Measurements from ENCODE around the gene CMSS1. TPM values are rescaled to one million over a fixed set of nuclear protein-coding genes. Genes with fewer than 3 reads are reported as not detected.

CMSS1 gene
- total and polyA plus RNA-seq, 2 of the 13 experiments (the other 11 are each of a cell fraction or from before 2014, with no cell fraction given) = 6.4 to 48.7 TPM

DNA sequence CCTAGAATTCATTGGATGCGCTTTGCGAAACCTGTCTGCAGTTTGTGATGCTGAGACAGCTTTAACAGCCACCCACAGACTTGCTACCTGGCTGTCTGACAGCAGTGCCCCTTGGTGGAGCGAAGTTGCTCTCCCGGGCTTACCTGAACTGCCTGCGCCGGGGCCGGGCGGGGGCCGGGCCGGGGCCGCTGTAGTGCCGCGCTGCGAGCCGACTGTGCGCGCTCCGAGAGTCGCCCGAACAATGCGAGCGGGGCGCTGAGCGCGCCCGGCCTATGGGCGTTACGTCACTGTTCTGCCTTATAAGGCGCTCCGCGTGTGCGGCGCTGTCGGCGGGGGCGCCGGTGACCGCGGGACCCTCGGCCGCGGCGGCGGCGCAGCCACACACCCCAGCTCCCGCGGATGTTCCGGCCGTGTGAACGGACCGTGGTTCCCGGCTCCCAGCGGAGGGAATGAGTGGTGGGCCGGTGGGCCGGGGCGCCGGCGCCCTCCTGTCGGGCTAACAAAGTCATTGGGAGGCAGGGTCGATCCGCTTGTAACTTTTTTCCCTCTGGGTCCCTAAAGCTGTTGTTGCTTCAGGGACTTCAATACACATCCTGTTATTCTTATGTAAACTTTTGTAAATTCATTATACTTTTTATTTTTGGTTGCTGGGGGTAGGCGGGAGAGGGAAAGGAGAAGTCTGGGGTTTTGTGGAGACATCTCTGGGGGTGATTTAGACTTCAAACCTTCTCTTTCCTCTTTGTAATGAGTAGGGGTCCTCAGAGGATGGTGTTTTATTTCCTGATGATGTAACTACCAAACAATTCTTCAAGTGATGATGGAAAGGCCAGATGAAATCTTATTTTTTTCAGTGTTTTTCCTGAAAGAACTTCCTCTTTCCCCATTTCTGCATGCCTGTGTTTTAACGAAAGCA is 58.5 kb downstream of the CMSS1 start (continued):
- TF ChIP-seq, protein P1, sequence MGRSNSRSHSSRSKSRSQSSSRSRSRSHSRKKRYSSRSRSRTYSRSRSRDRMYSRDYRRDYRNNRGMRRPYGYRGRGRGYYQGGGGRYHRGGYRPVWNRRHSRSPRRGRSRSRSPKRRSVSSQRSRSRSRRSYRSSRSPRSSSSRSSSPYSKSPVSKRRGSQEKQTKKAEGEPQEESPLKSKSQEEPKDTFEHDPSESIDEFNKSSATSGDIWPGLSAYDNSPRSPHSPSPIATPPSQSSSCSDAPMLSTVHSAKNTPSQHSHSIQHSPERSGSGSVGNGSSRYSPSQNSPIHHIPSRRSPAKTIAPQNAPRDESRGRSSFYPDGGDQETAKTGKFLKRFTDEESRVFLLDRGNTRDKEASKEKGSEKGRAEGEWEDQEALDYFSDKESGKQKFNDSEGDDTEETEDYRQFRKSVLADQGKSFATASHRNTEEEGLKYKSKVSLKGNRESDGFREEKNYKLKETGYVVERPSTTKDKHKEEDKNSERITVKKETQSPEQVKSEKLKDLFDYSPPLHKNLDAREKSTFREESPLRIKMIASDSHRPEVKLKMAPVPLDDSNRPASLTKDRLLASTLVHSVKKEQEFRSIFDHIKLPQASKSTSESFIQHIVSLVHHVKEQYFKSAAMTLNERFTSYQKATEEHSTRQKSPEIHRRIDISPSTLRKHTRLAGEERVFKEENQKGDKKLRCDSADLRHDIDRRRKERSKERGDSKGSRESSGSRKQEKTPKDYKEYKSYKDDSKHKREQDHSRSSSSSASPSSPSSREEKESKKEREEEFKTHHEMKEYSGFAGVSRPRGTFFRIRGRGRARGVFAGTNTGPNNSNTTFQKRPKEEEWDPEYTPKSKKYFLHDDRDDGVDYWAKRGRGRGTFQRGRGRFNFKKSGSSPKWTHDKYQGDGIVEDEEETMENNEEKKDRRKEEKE (IDR thresholded peaks at IDR 0.05) = no peak
- TF ChIP-seq ZNF773 (CRISPR knock-in tag; IDR thresholded peaks at IDR 0.05; ENCODE audit: borderline replicate concordance) (peak; percentile 79; the same call in 1 of the 2 replicates), ZNF350 (CRISPR knock-in tag; IDR thresholded peaks at IDR 0.05; ENCODE audit: borderline replicate concordance, low read depth) (peak; percentile 42; the same call in 1 of the 2 replicates), ZFX (CRISPR knock-in tag; IDR thresholded peaks at IDR 0.05; ENCODE audit: low read depth) (peak; percentile 73), RNF2 (conservative IDR thresholded peaks at IDR 0.05; ENCODE audit: low read depth) (0 out of 2 replicates have a peak, but pooled peaks have one; percentile 29), HOXD1 (CRISPR knock-in tag; IDR thresholded peaks at IDR 0.05) (peak; percentile 66; the same call in 1 of the 2 replicates), ZBTB8A (CRISPR knock-in tag; IDR thresholded peaks at IDR 0.05; ENCODE audit: borderline replicate concordance, low read depth) (no peak), MIER2 (CRISPR knock-in tag; IDR thresholded peaks at IDR 0.05) (no peak), THYN1 (CRISPR knock-in tag; IDR thresholded peaks at IDR 0.05; ENCODE audit: borderline replicate concordance, low read depth) (no peak), PAF1 (CRISPR knock-in tag; IDR thresholded peaks at IDR 0.05) (0 out of 2 replicates have a peak, but pooled peaks have one; percentile 60), ZBTB1 (CRISPR knock-in tag; IDR thresholded peaks at IDR 0.05; ENCODE audit: borderline replicate concordance) (no peak), ZKSCAN5 (CRISPR knock-in tag; IDR thresholded peaks at IDR 0.05) (no peak), ZNF749 (CRISPR knock-in tag; IDR thresholded peaks at IDR 0.05; ENCODE audit: borderline replicate concordance) (peak; percentile 74; the same call in 1 of the 2 replicates), ZNF792 (CRISPR knock-in tag; IDR thresholded peaks at IDR 0.05) (peak; percentile 45; the same call in 1 of the 2 replicates), RFX5 (IDR thresholded peaks at IDR 0.05; ENCODE audit: low read depth, low read length) (no peak), ZMAT3 (CRISPR knock-in tag; conservative IDR thresholded peaks at IDR 0.05) (peak; percentile 80), ZNF713 (CRISPR knock-in tag; IDR thresholded peaks at IDR 0.05) (0 out of 2 replicates have a peak, but pooled peaks have one; percentile 25), GFI1 (CRISPR knock-in tag; IDR thresholded peaks at IDR 0.05; ENCODE audit: borderline replicate concordance) (peak; percentile 74; the same call in 1 of the 2 replicates), ZNF446 (CRISPR knock-in tag; IDR thresholded peaks at IDR 0.05) (peak; percentile 29; the same call in 1 of the 2 replicates), ZFP36L1 (CRISPR knock-in tag; IDR thresholded peaks at IDR 0.05) (no peak)
- TF ChIP-seq, protein P2, sequence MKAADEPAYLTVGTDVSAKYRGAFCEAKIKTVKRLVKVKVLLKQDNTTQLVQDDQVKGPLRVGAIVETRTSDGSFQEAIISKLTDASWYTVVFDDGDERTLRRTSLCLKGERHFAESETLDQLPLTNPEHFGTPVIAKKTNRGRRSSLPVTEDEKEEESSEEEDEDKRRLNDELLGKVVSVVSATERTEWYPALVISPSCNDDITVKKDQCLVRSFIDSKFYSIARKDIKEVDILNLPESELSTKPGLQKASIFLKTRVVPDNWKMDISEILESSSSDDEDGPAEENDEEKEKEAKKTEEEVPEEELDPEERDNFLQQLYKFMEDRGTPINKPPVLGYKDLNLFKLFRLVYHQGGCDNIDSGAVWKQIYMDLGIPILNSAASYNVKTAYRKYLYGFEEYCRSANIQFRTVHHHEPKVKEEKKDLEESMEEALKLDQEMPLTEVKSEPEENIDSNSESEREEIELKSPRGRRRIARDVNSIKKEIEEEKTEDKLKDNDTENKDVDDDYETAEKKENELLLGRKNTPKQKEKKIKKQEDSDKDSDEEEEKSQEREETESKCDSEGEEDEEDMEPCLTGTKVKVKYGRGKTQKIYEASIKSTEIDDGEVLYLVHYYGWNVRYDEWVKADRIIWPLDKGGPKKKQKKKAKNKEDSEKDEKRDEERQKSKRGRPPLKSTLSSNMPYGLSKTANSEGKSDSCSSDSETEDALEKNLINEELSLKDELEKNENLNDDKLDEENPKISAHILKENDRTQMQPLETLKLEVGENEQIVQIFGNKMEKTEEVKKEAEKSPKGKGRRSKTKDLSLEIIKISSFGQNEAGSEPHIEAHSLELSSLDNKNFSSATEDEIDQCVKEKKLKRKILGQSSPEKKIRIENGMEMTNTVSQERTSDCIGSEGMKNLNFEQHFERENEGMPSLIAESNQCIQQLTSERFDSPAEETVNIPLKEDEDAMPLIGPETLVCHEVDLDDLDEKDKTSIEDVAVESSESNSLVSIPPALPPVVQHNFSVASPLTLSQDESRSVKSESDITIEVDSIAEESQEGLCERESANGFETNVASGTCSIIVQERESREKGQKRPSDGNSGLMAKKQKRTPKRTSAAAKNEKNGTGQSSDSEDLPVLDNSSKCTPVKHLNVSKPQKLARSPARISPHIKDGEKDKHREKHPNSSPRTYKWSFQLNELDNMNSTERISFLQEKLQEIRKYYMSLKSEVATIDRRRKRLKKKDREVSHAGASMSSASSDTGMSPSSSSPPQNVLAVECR (CRISPR knock-in tag; IDR thresholded peaks at IDR 0.05; ENCODE audit: borderline replicate concordance) = peak; percentile 91
- TF ChIP-seq, protein P3, sequence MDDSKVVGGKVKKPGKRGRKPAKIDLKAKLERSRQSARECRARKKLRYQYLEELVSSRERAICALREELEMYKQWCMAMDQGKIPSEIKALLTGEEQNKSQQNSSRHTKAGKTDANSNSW (CRISPR knock-in tag; IDR thresholded peaks at IDR 0.05; ENCODE audit: borderline replicate concordance) = no peak; the same call in 1 of the 2 replicates

All from HepG2 (cell line).